Ovary (tissue), 9 donors: Measurements from ENCODE around the gene FAM131C. TPM values are rescaled to one million over a fixed set of nuclear protein-coding genes. Genes with fewer than 3 reads are reported as not detected.
A peak's percentile ranks its signal among the peaks of the same experiment; 100 is the strongest.
"Not testable (repeated sequence)": the region's sequence is repeated elsewhere in the genome, so short reads cannot be mapped to it uniquely, and the experiment has no call there.

Experiments used
- DNase-seq, 5 donors: peaks; one replicate each; pipeline ENCODE4 v3.0.0-alpha.2; 2019 to 2020
- H3K27ac ChIP-seq, 2 donors: fragments of 200-600 bp; one replicate each; pipeline versions ENCODE4 v1.5.1 to v1.8.0; 2019 to 2022
- H3K27me3 ChIP-seq: fragments of 200-600 bp; one replicate; pipeline ENCODE4 v1.8.0; 2022
- H3K36me3 ChIP-seq: fragments of 200-600 bp; sonication (generic); one replicate; pipeline ENCODE4 v1.5.1; 2019
- H3K4me1 ChIP-seq: one replicate; pipeline ENCODE4 v1.8.1; 2013; ENCODE audit warnings: mild to moderate bottlenecking, moderate library complexity; ENCODE audit not compliant: insufficient read depth
- H3K4me3 ChIP-seq: fragments of 200-600 bp; sonication (generic); one replicate; pipeline ENCODE4 v1.5.1; 2017
- H3K9me3 ChIP-seq, 2 donors: fragments of 200-600 bp in 1 of 2; sonication (generic) in 1 of 2; one replicate each; pipeline versions ENCODE4 v1.5.1 to v1.8.1; 2013 to 2019; ENCODE audit warnings: mild to moderate bottlenecking in 1 of 2, moderate library complexity in 1 of 2
- CTCF ChIP-seq, 3 donors: fragments of 450-650 bp in 2 of 3; fragments of 200-600 bp in 1 of 3; IDR thresholded peaks; one replicate each; pipeline versions ENCODE4 v1.5.1 to v1.8.0; 2016 to 2022; ENCODE audit warnings: antibody characterized with exemption in 3 of 3, mild to moderate bottlenecking in 1 of 3
- EP300 ChIP-seq: sonication (generic); formaldehyde crosslinking; IDR thresholded peaks from one replicate; pipeline ENCODE4 v1.6.1; 2017; ENCODE audit warnings: antibody characterized with exemption
- POLR2A ChIP-seq: fragments of 450-650 bp; IDR thresholded peaks from one replicate; pipeline ENCODE4 v1.6.1; 2017; ENCODE audit warnings: antibody characterized with exemption, mild to moderate bottlenecking, moderate library complexity
- WGBS, 3 donors: extraction: QIAGEN DNeasy Blood & Tissue Kit in 1 of 3; methylation state at CpG; one replicate each; pipeline versions ENCODE4 v1.1.5 to v1.1.7; 2013 to 2017; 5-methylcytosine and 5-hydroxymethylcytosine counted together
- intact Hi-C, 4 donors: fragments of 100-400 bp; cut with DNase I; formaldehyde crosslinking; loops; one replicate each; pipeline versions ENCODE4 v1.11.0 to v1.15.1; 2022 to 2023
- polyA plus RNA-seq, 2 donors: library from polyadenylated mRNA; stranded (reverse); fragments of 200-250 nt in 1 of 2; fragments of 350-450 nt in 1 of 2; fragmentation: Illumina TruSeq in 1 of 2; extraction: RNeasy Lipid Tissue Mini Kit (QIAGEN cat#74804) in 1 of 2; gene quantifications; one replicate each; pipeline ENCODE4 v1.2.3, GENCODE V29; 2013 to 2014
- total RNA-seq, 7 donors: library from RNA; depleted of rRNA in 2 of 7; stranded (reverse); fragments of >200 nt in 2 of 7; fragmentation: NEBNext Ultra II Directional in 3 of 7; extraction: Animal tissue kit (Norgen Biotek cat#: 25700) in 3 of 7; gene quantifications; one replicate each; pipeline versions ENCODE4 v1.1.0 to v1.2.4, GENCODE V29; 2016 to 2023
- donor health status: DM: no; HTN: no; CAD: no; lungs with moderate emphysema.
- donor health status: DM: no; HTN: no; CAD: no.
- donor health status: Bipolar disorder and iron deficiency.
- donor health status: DM: yes; HTN: yes; CAD: no.
- donor health status: DM: no; HTN: no; CAD: no.
- donor health status: DM: yes; HTN: yes; CAD: no.

FAM131C gene
- total and polyA plus RNA-seq, 9 donors = 0.10 to 1.3 (median 0.30) TPM; not detected in 1

- TF ChIP-seq CTCF (IDR thresholded peaks at IDR 0.05) = no peak
- no peak for TF ChIP-seq POLR2A
- no peak for TF ChIP-seq EP300
These were observed 12.2 kb downstream of the FAM131C start for GRCh38 chr1:16061266-16061665.

DNA sequence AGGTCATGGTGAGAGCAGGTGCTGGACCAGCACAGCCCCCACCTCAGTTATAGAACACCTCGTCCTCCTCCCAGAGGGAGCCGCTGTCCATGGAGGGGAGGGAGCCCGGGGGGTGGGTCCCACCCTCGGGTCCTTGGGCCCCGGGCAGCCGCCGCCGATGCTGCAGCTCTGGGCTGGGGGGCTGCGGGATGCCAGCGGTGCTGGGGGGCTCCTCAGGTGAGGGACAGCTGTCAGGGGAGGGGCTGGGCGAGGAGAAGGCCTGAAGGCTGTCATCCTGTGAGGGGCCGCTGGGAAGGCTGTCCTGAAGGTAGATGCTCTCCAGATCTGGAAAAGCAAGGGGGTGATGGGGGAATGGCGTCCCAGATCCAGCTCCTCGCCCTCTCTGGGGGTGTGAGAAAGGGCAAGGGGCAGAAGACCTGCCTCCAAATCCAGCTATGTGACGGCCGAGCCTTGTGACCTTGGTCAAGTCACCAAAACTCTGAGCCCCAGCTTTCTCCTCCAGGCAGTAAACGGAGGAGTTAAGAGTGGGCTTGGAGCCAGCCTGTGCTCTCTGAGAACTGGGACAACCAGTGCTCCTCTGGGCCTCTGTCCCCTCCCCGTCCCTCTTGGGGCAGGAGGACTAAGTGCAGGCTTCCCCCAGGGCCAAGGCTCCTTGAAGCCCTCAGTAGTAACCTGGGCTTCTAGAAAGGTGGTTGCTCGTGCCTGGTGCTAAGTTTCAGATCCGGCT is 14.9 kb downstream of the FAM131C start:
- not testable (repeated sequence) for H3K4me1 ChIP-seq, H3K27me3 ChIP-seq, H3K4me3 ChIP-seq, H3K36me3 ChIP-seq, DNase-seq, H3K27ac ChIP-seq, H3K9me3 ChIP-seq
- 66 to 69% (median 69%) methylated on average over 14 to 17 of the region's 20 CpGs for WGBS, 3 donors
- intact Hi-C loops = loop anchor here in 2 of 4 donors (1.0 to 2.0 kb wide), 2 partner anchors 8 to 22 kb away; no protein-coding TSS in a partner anchor

More at GRCh38 chr1:16061266-16061665, 12.2 kb downstream of the FAM131C start:
- Histone ChIP-seq H3K27me3 (no peaks in the 10 kb centered on the region), H3K4me1 (no peaks in the 10 kb centered on the region), H3K27ac (no peak overlapping the region), H3K36me3 (no peaks in the 10 kb centered on the region), H3K4me3 (no peak overlapping the region), H3K9me3 (no peaks in the 10 kb centered on the region)
- 77 to 92% (median 86%) methylated on average over 3 of the region's 3 CpGs for WGBS, 3 donors
- intact Hi-C loops = no loop called here
- DNase-seq = no peak

GRCh38 chr1:16057314-16057915 is 16.0 kb downstream of the FAM131C start:
- intact Hi-C loops = loop anchor here in 1 of 4 donors (2.0 kb wide), 1 partner anchor 49 kb away; no protein-coding TSS in a partner anchor
- WGBS, 3 donors = 54 to 72% (median 66%) methylated on average over 7 of the region's 7 CpGs

DNA sequence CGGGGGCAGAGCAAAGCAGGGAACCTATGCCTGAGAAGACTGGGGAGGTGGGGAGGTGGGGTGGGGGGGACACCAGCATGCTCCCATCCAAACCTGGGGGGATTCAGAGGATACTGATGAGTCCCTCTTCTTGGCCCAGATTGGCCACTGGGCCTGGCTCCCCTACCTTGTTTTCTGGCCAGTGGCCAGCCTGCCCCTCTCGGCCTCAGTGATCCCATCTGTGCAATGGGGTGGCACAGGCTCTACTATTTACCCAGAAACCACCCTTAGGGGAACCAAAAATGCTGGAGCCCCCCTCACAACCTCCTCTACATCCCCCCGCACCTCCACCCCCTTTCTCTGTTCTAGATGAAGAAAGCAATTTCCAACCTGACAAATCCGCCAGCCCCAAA is 16.9 kb downstream of the FAM131C start:
- not testable (repeated sequence) for H3K4me1 ChIP-seq, H3K27me3 ChIP-seq, H3K9me3 ChIP-seq, H3K4me3 ChIP-seq, H3K27ac ChIP-seq, H3K36me3 ChIP-seq, DNase-seq
- 42 to 64% (median 44%) methylated on average over 3 to 4 of the region's 4 CpGs for WGBS, 3 donors
- intact Hi-C loops = loop anchor here in 1 of 4 donors (2.0 kb wide), 1 partner anchor 48 kb away; no protein-coding TSS in a partner anchor

More at GRCh38 chr1:16057314-16057915, 16.0 kb downstream of the FAM131C start:
- H3K9me3 ChIP-seq, DNase-seq, H3K4me3 ChIP-seq, H3K4me1 ChIP-seq, H3K27me3 ChIP-seq, H3K36me3 ChIP-seq, H3K27ac ChIP-seq: not testable (repeated sequence)

GRCh38 chr1:16055613-16056520 is 17.6 kb downstream of the FAM131C start:
- TF ChIP-seq CTCF (IDR thresholded peaks at IDR 0.05) = peak; percentile 92 to 96 (median 96)
- no peak for TF ChIP-seq POLR2A
- Histone ChIP-seq H3K9me3 (no peaks in the 10 kb centered on the region), H3K4me1 (no peaks in the 10 kb centered on the region), H3K36me3 (no peaks in the 10 kb centered on the region), H3K27ac (no peak overlapping the region), H3K4me3 (no peak overlapping the region), H3K27me3 (no peaks in the 10 kb centered on the region)
- intact Hi-C loops = loop anchor here in 2 of 4 donors (2.0 kb wide), 2 partner anchors 45 to 47 kb away; no protein-coding TSS in a partner anchor
- 31 to 40% (median 38%) methylated on average over 17 to 18 of the region's 18 CpGs for WGBS, 3 donors
- peak; percentile 82 to 91 (median 89) for DNase-seq
